ENCODE results near the gene UBE2QL1. TPM values are rescaled to one million over a fixed set of nuclear protein-coding genes. Genes with fewer than 3 reads are reported as not detected.

UBE2QL1 gene
- total and polyA plus RNA-seq, 2 donors (not counting 1 experiment from before 2014, with no cell fraction given) = 0.33 to 1.7 TPM

- Histone ChIP-seq H3K36me3 (replicated peaks in 1 of 2; ENCODE audit: control extremely low read depth in 1 of 2, control insufficient read depth in 1 of 2, extremely low read depth in 1 of 2, insufficient read depth in 2 of 2, low read length in 1 of 2) (no peaks in the 10 kb centered on the region), H3K4me2 (replicated peaks; ENCODE audit: low read depth, low read length, poor library complexity, severe bottlenecking) (no peak overlapping the region), H3K4me1 (ENCODE audit: control insufficient read depth in 2 of 2, insufficient read depth in 2 of 2, low read length in 2 of 2) (no peaks in the 10 kb centered on the region), H3K9ac (ENCODE audit: low read length) (no peak overlapping the region), H4K20me1 (ENCODE audit: control insufficient read depth, insufficient read depth, low read length, poor library complexity, severe bottlenecking) (no peaks in the 10 kb centered on the region), H3K79me2 (ENCODE audit: control insufficient read depth, insufficient read depth, low read length) (no peaks in the 10 kb centered on the region), H3K27ac (ENCODE audit: low read length in 2 of 2) (no peak overlapping the region), H3K4me3 (ENCODE audit: control extremely low read depth in 1 of 5, extremely low read depth in 1 of 5, insufficient read depth in 1 of 5, low read depth in 2 of 5, low read length in 4 of 5) (no peak overlapping the region), H2AFZ (ENCODE audit: insufficient read depth, low read depth, low read length, poor library complexity, severe bottlenecking) (no peak overlapping the region), H3K9me3 (ENCODE audit: control extremely low read depth in 1 of 3, control insufficient read depth in 2 of 3, insufficient read depth in 1 of 3, low read length in 2 of 3) (peaks cover 0 to 3% (median 0%) of the 10 kb centered on the region in 3 donors), H3K27me3 (replicated peaks in 1 of 4; ENCODE audit: control extremely low read depth in 1 of 4, control insufficient read depth in 3 of 4, insufficient read depth in 4 of 4, low read length in 3 of 4) (peaks cover 0 to 10% (median 0%) of the 10 kb centered on the region in 4 experiments)
- intact Hi-C loops (cut with micrococcal nuclease) = no loop called here
- no peak for DNase-seq
- Mint-ChIP-seq H3K4me3 (no peak overlapping the region), H3K27me3 (peaks cover 25% of the 10 kb centered on the region), H3K4me1 (no peaks in the 10 kb centered on the region), H3K9me3 (ENCODE audit: insufficient read depth) (no peaks in the 10 kb centered on the region), H3K27ac (no peak overlapping the region)
- no peak for ATAC-seq (ENCODE audit: low read depth)
- ChIA-PET POLR2A (no interaction called here), CTCF (interaction anchor here (0.6 kb wide), 1 partner anchor 69 kb away, joined by 5 read pairs; no protein-coding TSS in a partner anchor)
- TF ChIP-seq CTCF (IDR thresholded peaks at IDR 0.05) (no peak), EZH2 (IDR thresholded peaks at IDR 0.05; ENCODE audit: borderline replicate concordance, insufficient read depth, low read depth, low read length, poor library complexity, severe bottlenecking) (no peak)
- 82% methylated on average over 9 of the region's 9 CpGs for WGBS (ENCODE audit: insufficient coverage)
These were observed 69.8 kb downstream of the UBE2QL1 start for GRCh38 chr5:6518298-6519057.

- Histone ChIP-seq H3K9me3 (ENCODE audit: control extremely low read depth in 1 of 3, control insufficient read depth in 2 of 3, insufficient read depth in 1 of 3, low read length in 2 of 3) (peaks cover 0 to 3% (median 0%) of the 10 kb centered on the region in 3 donors), H4K20me1 (ENCODE audit: control insufficient read depth, insufficient read depth, low read length, poor library complexity, severe bottlenecking) (no peaks in the 10 kb centered on the region), H3K4me3 (ENCODE audit: control extremely low read depth in 1 of 5, extremely low read depth in 1 of 5, insufficient read depth in 1 of 5, low read depth in 2 of 5, low read length in 4 of 5) (no peak overlapping the region), H3K9ac (ENCODE audit: low read length) (no peak overlapping the region), H3K79me2 (ENCODE audit: control insufficient read depth, insufficient read depth, low read length) (no peaks in the 10 kb centered on the region), H3K36me3 (replicated peaks in 1 of 2; ENCODE audit: control extremely low read depth in 1 of 2, control insufficient read depth in 1 of 2, extremely low read depth in 1 of 2, insufficient read depth in 2 of 2, low read length in 1 of 2) (no peaks in the 10 kb centered on the region), H2AFZ (ENCODE audit: insufficient read depth, low read depth, low read length, poor library complexity, severe bottlenecking) (no peak overlapping the region), H3K27me3 (replicated peaks in 1 of 4; ENCODE audit: control extremely low read depth in 1 of 4, control insufficient read depth in 3 of 4, insufficient read depth in 4 of 4, low read length in 3 of 4) (peaks cover 0 to 10% (median 0%) of the 10 kb centered on the region in 4 experiments), H3K27ac (ENCODE audit: low read length in 2 of 2) (no peak overlapping the region), H3K4me1 (ENCODE audit: control insufficient read depth in 2 of 2, insufficient read depth in 2 of 2, low read length in 2 of 2) (no peaks in the 10 kb centered on the region), H3K4me2 (replicated peaks; ENCODE audit: low read depth, low read length, poor library complexity, severe bottlenecking) (no peak overlapping the region)
- Mint-ChIP-seq H3K4me3 (no peak overlapping the region), H3K27me3 (peaks cover 25% of the 10 kb centered on the region), H3K4me1 (no peaks in the 10 kb centered on the region), H3K27ac (no peak overlapping the region), H3K9me3 (ENCODE audit: insufficient read depth) (no peaks in the 10 kb centered on the region)
- WGBS (ENCODE audit: insufficient coverage) = 88% methylated on average over 5 of the region's 5 CpGs
- no peak for DNase-seq
- no peak for ATAC-seq (ENCODE audit: low read depth)
- ChIA-PET CTCF (no interaction called here), POLR2A (no interaction called here)
- intact Hi-C loops (cut with micrococcal nuclease) = no loop called here
- TF ChIP-seq EZH2 (IDR thresholded peaks at IDR 0.05; ENCODE audit: borderline replicate concordance, insufficient read depth, low read depth, low read length, poor library complexity, severe bottlenecking) = no peak
- TF ChIP-seq CTCF (IDR thresholded peaks at IDR 0.05) = no peak
These were observed 71.5 kb downstream of the UBE2QL1 start for GRCh38 chr5:6520201-6520600.
